T-helper 17 cell (primary cell): Measurements from ENCODE around the gene LAMTOR4. TPM values are rescaled to one million over a fixed set of nuclear protein-coding genes. Genes with fewer than 3 reads are reported as not detected.
A peak's percentile ranks its signal among the peaks of the same experiment; 100 is the strongest.

Experiments used
- ATAC-seq: fragments of 150-1000 bp; cut with Tn5 transposase; 2 replicates; pipeline ENCODE4 v1.10.0; 2021; ENCODE audit warnings: mild to moderate bottlenecking, moderate library complexity
- DNase-seq, 3 donors: peaks; one replicate each; pipeline versions ENCODE4 v3.0.0 to v3.0.0-alpha.2; 2020 to 2021
- H3K9me3 ChIP-seq: one replicate; pipeline ENCODE4 v1.7.0; 2013; ENCODE audit warnings: low read length, mild to moderate bottlenecking; ENCODE audit not compliant: control insufficient read depth, poor library complexity, severe bottlenecking
- H3K27ac Mint-ChIP-seq: one replicate; pipeline ENCODE4 v1.8.0; 2022; ENCODE audit warnings: mild to moderate bottlenecking, moderate library complexity, mixed read lengths
- H3K27me3 Mint-ChIP-seq: one replicate; pipeline ENCODE4 v1.8.0; 2022; ENCODE audit warnings: mixed read lengths
- H3K36me3 Mint-ChIP-seq: one replicate; pipeline ENCODE4 v1.8.0; 2022; ENCODE audit warnings: low read depth, mixed read lengths
- H3K4me1 Mint-ChIP-seq: one replicate; pipeline ENCODE4 v1.8.0; 2022; ENCODE audit warnings: mild to moderate bottlenecking, mixed read lengths
- H3K4me3 Mint-ChIP-seq: one replicate; pipeline ENCODE4 v1.8.0; 2022; ENCODE audit warnings: mild to moderate bottlenecking, moderate library complexity, mixed read lengths
- total RNA-seq, 4 donors: library from RNA in 2 of 4; stranded (reverse) in 2 of 4; gene quantifications; one replicate each; pipeline ENCODE4 v1.2.3 and lab custom pipeline; 2022 to 2026

The LAMTOR4 gene
- total RNA-seq, 2 donors from 2014 or later, result 124 to 135 TPM

DNA sequence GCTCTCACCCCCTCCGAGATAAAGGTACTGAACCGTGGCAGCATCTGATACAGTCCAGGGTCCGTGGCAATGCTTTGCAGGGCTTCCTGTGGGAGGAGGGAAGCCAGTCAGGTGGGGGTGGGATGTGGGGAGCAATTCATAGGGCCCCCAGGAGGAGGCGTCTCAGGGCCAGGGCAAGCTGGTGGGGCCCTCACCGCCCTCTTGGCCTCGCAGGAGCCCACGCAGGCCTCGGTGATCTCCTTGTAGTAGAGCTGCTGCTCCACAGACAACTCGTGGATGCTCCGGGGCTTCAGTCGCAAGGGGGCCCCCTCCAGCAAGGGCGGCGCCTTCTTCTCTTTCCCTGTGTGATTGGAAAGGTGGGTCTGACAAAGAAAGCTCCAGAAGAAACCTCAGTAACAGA, 36.8 kb upstream of the LAMTOR4 start:
- Mint-ChIP-seq H3K27me3 (no peaks in the 10 kb centered on the region), H3K36me3 (no peaks in the 10 kb centered on the region), H3K4me3 (no peak overlapping the region), H3K4me1 (peaks cover 3% of the 10 kb centered on the region), H3K27ac (no peak overlapping the region)
- no peaks in the 10 kb centered on the region for H3K9me3 ChIP-seq
- DNase-seq, result no peak
- no peak for ATAC-seq

DNA sequence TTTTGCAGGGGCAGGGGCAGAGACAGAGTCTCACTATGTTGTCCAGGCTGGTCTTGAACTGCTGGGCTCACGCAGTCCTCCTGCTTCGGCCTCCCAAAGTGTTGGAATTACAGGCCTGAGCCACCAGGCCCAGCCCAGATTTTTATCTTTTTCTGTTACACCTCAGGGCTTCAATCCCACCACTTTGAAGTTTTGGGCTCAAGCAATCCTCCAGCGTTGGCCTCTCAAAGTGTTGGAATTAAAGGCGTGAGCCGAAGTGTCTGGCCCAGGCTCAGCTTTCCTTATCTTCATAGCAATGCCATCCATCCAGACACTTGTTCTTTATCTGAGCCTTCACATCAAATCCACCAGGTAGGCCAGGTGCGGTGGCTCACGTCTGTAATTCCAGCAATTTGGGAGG, 33.7 kb upstream of the LAMTOR4 start:
- ATAC-seq, result no peak
- Mint-ChIP-seq H3K27me3 (no peaks in the 10 kb centered on the region), H3K27ac (no peak overlapping the region), H3K4me1 (peaks cover 18% of the 10 kb centered on the region), H3K4me3 (no peak overlapping the region), H3K36me3 (no peaks in the 10 kb centered on the region)
- no peak for DNase-seq
- no peaks in the 10 kb centered on the region for H3K9me3 ChIP-seq

DNA sequence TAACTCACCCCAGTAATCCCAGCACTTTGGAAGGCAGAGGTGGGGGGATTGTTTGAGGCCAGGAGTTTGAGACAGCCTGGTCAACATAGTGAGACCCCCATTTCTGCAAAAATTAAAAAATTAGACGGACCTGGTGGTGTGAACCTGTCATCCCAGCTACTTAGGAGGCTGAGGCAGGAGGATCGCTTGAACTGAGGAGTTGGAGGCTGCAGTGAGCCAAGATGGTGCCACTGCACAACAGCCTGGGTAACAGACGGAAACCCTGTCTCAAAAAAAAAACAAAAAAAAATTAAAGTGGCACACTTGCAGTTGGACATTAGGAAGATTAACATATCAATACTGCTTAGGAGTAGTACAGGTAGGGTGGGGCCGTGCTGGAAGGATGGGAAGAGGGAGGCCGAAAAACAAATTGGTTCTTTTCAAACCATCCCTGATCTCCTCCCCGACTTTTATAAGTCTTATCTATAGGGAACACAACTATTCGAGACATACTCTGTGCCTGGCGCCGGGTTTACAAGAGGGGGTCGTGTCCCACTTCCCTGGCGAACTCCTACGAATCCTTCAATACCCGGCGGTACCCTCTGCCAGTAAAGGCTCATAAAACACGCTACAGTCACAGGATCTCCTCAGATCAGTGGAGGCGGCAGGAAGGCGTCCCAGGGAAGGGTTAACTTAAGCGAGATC, 30.2 kb upstream of the LAMTOR4 start:
- no peak for DNase-seq
- no peak for ATAC-seq
- Mint-ChIP-seq H3K27ac (peak overlapping the region; percentile 99), H3K36me3 (no peaks in the 10 kb centered on the region), H3K4me1 (peaks cover 28% of the 10 kb centered on the region), H3K4me3 (peak overlapping the region; percentile 96), H3K27me3 (no peaks in the 10 kb centered on the region)
- no peaks in the 10 kb centered on the region for H3K9me3 ChIP-seq

DNA sequence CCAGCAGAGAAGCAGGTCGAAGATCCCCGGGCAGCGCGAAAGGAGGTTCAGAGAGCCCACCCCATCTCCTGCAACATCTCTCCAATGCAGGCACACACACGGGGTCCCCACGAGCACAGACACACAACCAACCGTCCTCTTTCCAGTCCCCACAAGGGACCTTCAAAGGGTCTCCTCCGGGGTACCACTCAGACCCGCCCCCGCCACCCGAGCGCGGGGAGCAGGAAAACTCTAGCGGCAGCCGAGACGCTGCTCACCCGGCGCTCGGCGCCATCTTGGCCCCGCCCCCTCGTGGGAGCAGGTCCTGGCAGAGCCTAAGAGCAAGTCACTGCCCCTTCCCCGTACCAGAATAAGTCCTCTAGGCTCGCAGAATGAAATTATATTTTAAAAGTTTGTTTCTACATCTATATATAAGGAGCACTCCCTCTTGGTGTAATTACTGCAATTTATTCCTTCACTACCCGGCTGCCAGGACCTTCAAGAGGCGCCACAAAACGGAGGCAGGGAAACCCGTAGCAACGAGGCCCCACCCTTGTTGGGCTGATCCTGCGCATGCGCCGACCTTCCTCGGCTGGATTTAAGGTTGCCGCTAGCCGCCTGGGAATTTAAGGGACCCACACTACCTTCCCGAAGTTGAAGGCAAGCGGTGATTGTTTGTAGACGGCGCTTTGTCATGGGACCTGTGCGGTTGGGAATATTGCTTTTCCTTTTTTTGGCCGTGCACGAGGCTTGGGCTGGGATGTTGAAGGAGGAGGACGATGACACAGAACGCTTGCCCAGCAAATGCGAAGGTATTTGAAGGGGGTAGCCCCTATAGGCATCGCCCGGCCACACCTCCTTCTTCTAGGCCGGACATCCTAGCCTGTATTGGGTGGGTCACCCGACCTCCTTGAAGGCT, 29.4 kb upstream of the LAMTOR4 start, which contains the start of the genes CNPY4 and TAF6:
Gene CNPY4 (plus strand): TSS at position 563 of the 898 bp plus-strand sequence. CDS start 111 bp downstream, at position 674.
Gene TAF6 (minus strand): TSS at position 287 of the 898 bp plus-strand sequence. CDS start 5,149 bp downstream, outside the sequence.
- Mint-ChIP-seq H3K36me3 (no peaks in the 10 kb centered on the region), H3K27me3 (no peaks in the 10 kb centered on the region), H3K4me1 (peaks cover 29% of the 10 kb centered on the region), H3K27ac (peak within 1 kb of the TSS; percentile 99), H3K4me3 (peak within 1 kb of the TSS; percentile 96)
- H3K9me3 ChIP-seq, result no peaks in the 10 kb centered on the region
- ATAC-seq, result peak; percentile 78
- peak; percentile 89 to 90 (median 90) for DNase-seq

DNA sequence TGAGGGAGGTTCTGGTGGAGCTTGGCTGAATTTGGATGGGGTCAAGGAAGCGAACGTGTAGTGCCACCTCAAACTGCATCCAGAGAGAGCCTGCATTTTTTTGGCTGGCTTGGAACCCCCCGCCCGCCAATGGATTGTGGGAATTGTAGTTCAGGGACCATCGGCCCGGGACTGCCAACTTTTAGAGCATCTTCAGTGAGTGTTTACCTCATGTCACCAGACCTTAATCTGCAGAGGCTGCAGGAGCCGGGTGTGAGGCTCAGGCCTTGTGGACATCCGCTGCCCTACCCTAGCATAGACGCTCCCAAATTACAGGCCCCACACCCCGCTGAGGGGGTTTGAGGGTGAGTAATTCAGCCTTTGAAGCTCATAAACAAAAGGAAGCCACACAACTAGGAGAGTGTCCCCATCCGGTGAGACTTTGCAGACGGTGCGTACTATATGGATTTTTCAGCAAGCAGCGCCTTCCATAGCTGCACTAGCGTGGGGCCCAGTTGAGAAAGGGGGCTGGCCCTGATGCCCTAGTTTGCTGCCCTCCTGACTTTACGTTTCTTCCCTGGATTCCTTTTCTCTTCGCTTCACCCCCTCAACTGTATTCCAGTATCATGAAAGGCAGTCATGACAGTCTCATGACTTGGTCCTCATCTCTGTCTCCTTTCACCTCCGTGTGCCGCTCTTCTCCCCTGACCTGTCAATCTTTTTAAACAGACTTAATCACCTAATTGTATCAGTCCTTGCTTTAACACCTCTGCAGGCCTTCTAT, 28.6 kb upstream of the LAMTOR4 start:
- H3K9me3 ChIP-seq, result no peaks in the 10 kb centered on the region
- H3K27ac Mint-ChIP-seq, result peak overlapping the region; percentile 99
- H3K4me1 Mint-ChIP-seq, result peaks cover 35% of the 10 kb centered on the region
- H3K4me3 Mint-ChIP-seq, result peak overlapping the region; percentile 96
- H3K27me3 Mint-ChIP-seq, result no peaks in the 10 kb centered on the region
- ATAC-seq, result peak; percentile 71
- no peaks in the 10 kb centered on the region for H3K36me3 Mint-ChIP-seq
- DNase-seq, result peak; percentile 46 to 61 (median 51)

DNA sequence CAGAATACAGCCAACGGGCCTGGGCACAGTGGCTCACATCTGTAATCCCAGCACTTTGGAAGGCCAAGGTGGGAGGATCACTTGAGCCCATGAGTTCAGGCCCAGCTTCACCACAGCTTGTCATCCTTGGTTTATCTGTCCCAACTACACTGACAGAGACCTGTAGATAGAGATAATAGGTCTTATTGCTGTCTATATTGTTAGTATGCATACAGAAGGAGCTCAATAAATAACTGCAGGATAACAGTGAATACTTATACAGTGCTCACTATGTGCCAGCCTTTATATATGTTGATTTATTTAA, 28.0 kb upstream of the LAMTOR4 start:
- DNase-seq (no peak), ATAC-seq (no peak)
- H3K9me3 ChIP-seq, result no peaks in the 10 kb centered on the region
- peaks cover 38% of the 10 kb centered on the region for H3K4me1 Mint-ChIP-seq
- H3K27me3 Mint-ChIP-seq, result no peaks in the 10 kb centered on the region
- H3K36me3 Mint-ChIP-seq, result no peaks in the 10 kb centered on the region
- H3K27ac Mint-ChIP-seq, result peak overlapping the region; percentile 99
- H3K4me3 Mint-ChIP-seq, result peak overlapping the region; percentile 96

DNA sequence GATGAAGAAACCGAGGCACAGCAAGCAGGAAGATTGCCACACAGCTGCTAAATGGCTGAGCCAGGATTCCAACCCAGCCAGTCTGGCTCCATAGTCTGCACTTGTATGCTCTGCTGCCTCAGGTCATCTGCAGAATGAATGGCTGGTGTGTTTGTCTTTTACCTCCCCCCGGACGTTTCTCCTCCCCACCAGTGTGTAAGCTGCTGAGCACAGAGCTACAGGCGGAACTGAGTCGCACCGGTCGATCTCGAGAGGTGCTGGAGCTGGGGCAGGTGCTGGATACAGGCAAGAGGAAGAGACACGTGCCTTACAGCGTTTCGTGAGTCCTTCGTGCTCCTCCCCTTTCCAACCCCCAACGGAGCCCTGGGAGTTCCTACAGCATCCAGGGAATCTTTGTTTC, 26.7 kb upstream of the LAMTOR4 start:
- DNase-seq, result no peak
- no peak overlapping the region for H3K4me3 Mint-ChIP-seq
- no peaks in the 10 kb centered on the region for H3K9me3 ChIP-seq
- H3K4me1 Mint-ChIP-seq, result peaks cover 36% of the 10 kb centered on the region
- H3K27ac Mint-ChIP-seq, result no peak overlapping the region
- no peaks in the 10 kb centered on the region for H3K36me3 Mint-ChIP-seq
- ATAC-seq, result no peak
- H3K27me3 Mint-ChIP-seq, result no peaks in the 10 kb centered on the region

DNA sequence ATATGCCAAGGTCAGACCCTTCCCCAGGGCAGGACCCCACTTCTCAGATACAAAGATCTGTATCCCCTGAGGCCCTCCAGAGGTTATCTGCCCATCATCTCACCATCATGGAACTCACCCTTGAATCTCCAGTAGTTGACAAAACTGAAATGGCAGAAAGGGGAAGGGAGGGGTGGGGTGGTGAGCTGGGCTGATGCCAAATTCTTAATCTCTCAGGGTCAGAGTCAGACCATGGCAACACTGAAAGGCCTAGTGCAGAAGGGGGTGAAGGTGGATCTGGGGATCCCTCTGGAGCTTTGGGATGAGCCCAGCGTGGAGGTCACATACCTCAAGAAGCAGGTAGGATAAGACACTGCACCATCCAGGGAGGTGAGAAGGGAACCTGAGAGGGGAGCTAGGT, 26.1 kb upstream of the LAMTOR4 start:
- no peaks in the 10 kb centered on the region for H3K36me3 Mint-ChIP-seq
- peaks cover 36% of the 10 kb centered on the region for H3K4me1 Mint-ChIP-seq
- no peaks in the 10 kb centered on the region for H3K27me3 Mint-ChIP-seq
- ATAC-seq, result no peak
- H3K9me3 ChIP-seq, result no peaks in the 10 kb centered on the region
- DNase-seq, result no peak
- H3K27ac Mint-ChIP-seq, result no peak overlapping the region
- H3K4me3 Mint-ChIP-seq, result no peak overlapping the region

DNA sequence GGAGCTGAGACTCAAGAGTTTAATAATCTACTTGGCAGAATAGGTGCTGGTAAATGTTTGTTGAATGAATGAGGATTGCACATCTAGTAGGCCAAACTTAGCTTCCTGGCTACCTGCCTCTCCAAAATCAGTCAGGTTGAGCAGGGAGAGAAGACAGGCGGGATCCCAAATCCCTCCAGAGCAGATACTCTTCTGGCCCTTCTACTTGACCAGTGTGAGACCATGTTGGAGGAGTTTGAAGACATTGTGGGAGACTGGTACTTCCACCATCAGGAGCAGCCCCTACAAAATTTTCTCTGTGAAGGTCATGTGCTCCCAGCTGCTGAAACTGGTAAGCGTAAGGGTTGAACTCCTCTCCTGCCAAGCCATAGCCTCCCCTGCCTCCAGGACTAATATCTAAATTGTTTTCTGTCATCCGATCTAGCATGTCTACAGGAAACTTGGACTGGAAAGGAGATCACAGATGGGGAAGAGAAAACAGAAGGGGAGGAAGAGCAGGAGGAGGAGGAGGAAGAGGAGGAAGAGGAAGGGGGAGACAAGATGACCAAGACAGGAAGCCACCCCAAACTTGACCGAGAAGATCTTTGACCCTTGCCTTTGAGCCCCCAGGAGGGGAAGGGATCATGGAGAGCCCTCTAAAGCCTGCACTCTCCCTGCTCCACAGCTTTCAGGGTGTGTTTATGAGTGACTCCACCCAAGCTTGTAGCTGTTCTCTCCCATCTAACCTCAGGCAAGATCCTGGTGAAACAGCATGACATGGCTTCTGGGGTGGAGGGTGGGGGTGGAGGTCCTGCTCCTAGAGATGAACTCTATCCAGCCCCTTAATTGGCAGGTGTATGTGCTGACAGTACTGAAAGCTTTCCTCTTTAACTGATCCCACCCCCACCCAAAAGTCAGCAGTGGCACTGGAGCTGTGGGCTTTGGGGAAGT, 24.2 kb upstream of the LAMTOR4 start:
- no peaks in the 10 kb centered on the region for H3K36me3 Mint-ChIP-seq
- peak overlapping the region; percentile 98 for H3K27ac Mint-ChIP-seq
- ATAC-seq (no peak), DNase-seq (no peak)
- H3K27me3 Mint-ChIP-seq, result no peaks in the 10 kb centered on the region
- peaks cover 31% of the 10 kb centered on the region for H3K4me1 Mint-ChIP-seq
- H3K9me3 ChIP-seq, result no peaks in the 10 kb centered on the region
- H3K4me3 Mint-ChIP-seq, result no peak overlapping the region

DNA sequence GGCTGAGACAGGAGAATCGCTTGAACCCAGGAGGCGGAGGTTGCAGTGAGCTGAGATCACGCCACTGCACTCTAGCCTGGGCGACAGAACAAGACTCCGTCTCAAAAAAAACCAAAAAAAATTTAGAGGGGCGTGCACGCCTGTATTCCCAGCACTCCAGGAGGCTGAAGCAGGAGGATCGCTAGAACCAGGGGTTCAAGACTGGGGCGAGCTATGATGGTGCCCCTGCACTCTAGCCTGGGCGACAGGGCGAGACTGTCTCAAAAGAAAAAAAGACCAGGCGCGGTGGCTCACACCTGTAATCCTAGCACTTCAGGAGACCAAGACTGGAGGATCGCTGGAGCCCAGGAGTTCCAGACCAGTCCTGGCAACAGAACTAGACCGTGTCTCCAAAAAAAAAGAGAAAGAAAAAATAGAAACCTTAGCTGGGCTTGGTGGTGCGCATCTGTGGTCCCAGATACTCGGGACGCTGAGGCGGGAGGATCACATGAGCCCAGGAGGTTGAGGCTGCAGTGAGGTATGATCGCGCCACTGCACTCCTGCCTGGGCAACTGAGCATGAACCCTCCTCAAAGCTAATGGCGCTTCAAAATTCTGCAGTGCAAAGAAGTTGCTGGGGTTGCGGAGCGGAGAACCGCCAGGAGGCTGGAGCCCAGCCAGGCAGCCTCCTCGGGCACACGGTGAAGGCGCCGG, 22.3 kb upstream of the LAMTOR4 start:
- Mint-ChIP-seq H3K27ac (peak overlapping the region; percentile 98), H3K27me3 (no peaks in the 10 kb centered on the region), H3K36me3 (no peaks in the 10 kb centered on the region), H3K4me1 (peaks cover 20% of the 10 kb centered on the region), H3K4me3 (peak overlapping the region; percentile 97)
- DNase-seq (no peak), ATAC-seq (peak; percentile 2)
- no peaks in the 10 kb centered on the region for H3K9me3 ChIP-seq

DNA sequence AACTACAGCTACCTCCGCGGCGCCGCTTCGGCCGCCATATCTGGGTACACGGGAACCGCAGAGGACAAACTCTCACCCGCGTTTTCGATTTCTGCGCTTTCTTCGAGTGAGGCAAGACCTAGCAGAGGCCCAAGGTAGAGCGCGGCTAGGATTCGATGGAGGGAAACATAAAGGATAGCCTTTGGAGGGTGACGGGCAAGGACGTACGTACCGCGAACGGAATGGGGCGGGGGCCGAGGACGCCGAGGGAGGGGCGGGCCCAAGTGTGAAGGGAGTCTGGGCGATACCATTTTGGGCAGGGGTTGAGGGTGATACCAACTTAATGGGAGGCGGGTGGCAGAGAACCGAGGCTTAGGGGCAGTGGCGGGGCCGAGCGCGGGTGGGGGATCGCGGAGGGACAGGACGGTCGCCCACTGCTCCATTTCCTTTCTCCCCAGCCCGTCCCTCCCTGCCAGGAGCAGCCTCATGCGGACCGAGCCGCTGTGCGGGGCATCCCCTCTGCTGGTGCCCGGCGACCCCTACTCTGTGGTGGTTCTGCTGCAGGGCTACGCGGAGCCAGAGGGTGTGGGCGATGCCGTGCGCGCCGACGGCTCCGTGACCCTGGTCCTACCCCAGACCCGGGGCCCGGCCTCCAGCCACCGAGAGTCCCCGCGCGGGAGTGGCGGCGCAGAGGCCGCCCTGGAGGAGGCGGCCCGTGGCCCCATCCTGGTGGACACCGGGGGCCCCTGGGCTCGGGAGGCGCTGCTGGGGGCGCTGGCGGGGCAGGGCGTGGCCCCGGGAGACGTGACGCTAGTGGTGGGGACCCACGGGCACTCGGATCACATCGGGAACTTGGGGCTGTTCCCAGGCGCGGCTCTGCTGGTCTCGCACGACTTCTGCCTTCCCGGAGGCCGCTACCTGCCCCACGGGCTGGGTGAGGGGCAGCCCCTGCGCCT, 21.5 kb upstream of the LAMTOR4 start, which contains the start of gene MBLAC1:
Gene MBLAC1 (plus strand): TSS at position 37 of the 935 bp plus-strand sequence. CDS start 429 bp downstream, at position 466.
- peak; percentile 79 to 86 (median 86) for DNase-seq
- ATAC-seq, result peak; percentile 82
- H3K4me1 Mint-ChIP-seq, result peaks cover 20% of the 10 kb centered on the region

More for the DNA sequence above, 21.5 kb upstream of the LAMTOR4 start, which contains the start of gene MBLAC1:
- peak within 1 kb of the TSS; percentile 98 for H3K27ac Mint-ChIP-seq
- H3K4me3 Mint-ChIP-seq, result peak within 1 kb of the TSS; percentile 97
- no peaks in the 10 kb centered on the region for H3K27me3 Mint-ChIP-seq
- H3K36me3 Mint-ChIP-seq, result no peaks in the 10 kb centered on the region
- H3K9me3 ChIP-seq, result no peaks in the 10 kb centered on the region
